ENCODE measurements around the gene TTPAL. TPM values are rescaled to one million over a fixed set of nuclear protein-coding genes. Genes with fewer than 3 reads are reported as not detected.

Gene TTPAL
- total and polyA plus RNA-seq, 10 of the 15 experiments (the other 5 are each of a cell fraction or from before 2014, with no cell fraction given): 4.0 to 24.0 (median 9.3) TPM

DNA sequence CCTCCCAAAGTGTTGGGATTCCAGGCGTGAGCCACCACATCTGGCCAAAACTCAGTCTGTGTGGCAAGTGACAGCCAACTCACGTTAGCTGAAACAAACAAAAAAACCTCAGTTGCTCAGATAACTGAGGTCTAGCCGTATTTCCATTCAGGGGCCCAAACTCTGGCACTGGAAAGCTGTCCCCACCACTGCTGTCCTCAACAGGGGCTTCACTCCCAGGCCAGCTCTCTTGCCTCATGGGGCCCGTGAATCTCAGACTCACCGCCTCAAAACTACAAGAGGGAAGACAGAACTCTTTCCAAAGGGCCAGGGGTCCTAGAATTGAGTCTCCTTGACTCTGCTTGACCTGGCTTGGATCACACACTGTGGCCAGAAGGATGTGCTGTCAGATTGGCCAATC, 7.4 kb downstream of the TTPAL start:
- RAD21 ChIA-PET (ENCODE audit: unreplicated experiment): no interaction called here
- H3K4me2 ChIP-seq (ENCODE audit: control insufficient read depth, insufficient read depth): no peak overlapping the region
- H2AFZ ChIP-seq (ENCODE audit: control insufficient read depth, low read depth, low read length): no peak overlapping the region
- H3K36me3 ChIP-seq (ENCODE audit: control insufficient read depth in 2 of 2, insufficient read depth in 2 of 2, low read length in 1 of 2): peaks cover 0 to 12% of the 10 kb centered on the region in 2 experiments; a peak in 3 of 4 replicates
- no peaks in the 10 kb centered on the region for H3K4me1 ChIP-seq (ENCODE audit: control insufficient read depth, insufficient read depth, low read length)
- CTCF ChIA-PET: interaction anchor here (1.0 kb wide), 1 partner anchor 39 kb away, joined by 4 read pairs; the partner anchor contains the start of gene SERINC3
- FAIRE-seq: no peak
- H3K79me2 ChIP-seq (ENCODE audit: control insufficient read depth, insufficient read depth, low read length): no peaks in the 10 kb centered on the region; the same call in 1 of the 2 replicates
- POLR2A ChIA-PET: no interaction called here
- TF ChIP-seq KAT2A (conservative IDR thresholded peaks at IDR 0.05; ENCODE audit: control insufficient read depth, low read depth, low read length) (no peak), ZSCAN29 (IDR thresholded peaks at IDR 0.05) (no peak), GATAD2B (conservative IDR thresholded peaks at IDR 0.05; ENCODE audit: low read depth) (no peak), ZNF622 (IDR thresholded peaks at IDR 0.05) (no peak), NFYB (IDR thresholded peaks at IDR 0.05; ENCODE audit: insufficient read depth, low read depth, low read length) (no peak), CBX5 (IDR thresholded peaks at IDR 0.05; ENCODE audit: low read depth) (no peak), ZNF24 (IDR thresholded peaks at IDR 0.05) (no peak), TBL1XR1 (IDR thresholded peaks at IDR 0.05; ENCODE audit: low read depth, low read length) (no peak), TCF3 (IDR thresholded peaks at IDR 0.05; ENCODE audit: borderline replicate concordance, insufficient read depth, low read depth, low read length) (no peak), WRNIP1 (IDR thresholded peaks at IDR 0.05; ENCODE audit: borderline replicate concordance, low read depth, low read length) (no peak), SMC3 (IDR thresholded peaks at IDR 0.05; ENCODE audit: borderline replicate concordance, low read length) (no peak)
- TF ChIP-seq, protein P1, sequence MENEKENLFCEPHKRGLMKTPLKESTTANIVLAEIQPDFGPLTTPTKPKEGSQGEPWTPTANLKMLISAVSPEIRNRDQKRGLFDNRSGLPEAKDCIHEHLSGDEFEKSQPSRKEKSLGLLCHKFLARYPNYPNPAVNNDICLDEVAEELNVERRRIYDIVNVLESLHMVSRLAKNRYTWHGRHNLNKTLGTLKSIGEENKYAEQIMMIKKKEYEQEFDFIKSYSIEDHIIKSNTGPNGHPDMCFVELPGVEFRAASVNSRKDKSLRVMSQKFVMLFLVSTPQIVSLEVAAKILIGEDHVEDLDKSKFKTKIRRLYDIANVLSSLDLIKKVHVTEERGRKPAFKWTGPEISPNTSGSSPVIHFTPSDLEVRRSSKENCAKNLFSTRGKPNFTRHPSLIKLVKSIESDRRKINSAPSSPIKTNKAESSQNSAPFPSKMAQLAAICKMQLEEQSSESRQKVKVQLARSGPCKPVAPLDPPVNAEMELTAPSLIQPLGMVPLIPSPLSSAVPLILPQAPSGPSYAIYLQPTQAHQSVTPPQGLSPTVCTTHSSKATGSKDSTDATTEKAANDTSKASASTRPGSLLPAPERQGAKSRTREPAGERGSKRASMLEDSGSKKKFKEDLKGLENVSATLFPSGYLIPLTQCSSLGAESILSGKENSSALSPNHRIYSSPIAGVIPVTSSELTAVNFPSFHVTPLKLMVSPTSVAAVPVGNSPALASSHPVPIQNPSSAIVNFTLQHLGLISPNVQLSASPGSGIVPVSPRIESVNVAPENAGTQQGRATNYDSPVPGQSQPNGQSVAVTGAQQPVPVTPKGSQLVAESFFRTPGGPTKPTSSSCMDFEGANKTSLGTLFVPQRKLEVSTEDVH (IDR thresholded peaks at IDR 0.05; ENCODE audit: low read depth, partially characterized antibody): no peak
- TF ChIP-seq, protein P2, sequence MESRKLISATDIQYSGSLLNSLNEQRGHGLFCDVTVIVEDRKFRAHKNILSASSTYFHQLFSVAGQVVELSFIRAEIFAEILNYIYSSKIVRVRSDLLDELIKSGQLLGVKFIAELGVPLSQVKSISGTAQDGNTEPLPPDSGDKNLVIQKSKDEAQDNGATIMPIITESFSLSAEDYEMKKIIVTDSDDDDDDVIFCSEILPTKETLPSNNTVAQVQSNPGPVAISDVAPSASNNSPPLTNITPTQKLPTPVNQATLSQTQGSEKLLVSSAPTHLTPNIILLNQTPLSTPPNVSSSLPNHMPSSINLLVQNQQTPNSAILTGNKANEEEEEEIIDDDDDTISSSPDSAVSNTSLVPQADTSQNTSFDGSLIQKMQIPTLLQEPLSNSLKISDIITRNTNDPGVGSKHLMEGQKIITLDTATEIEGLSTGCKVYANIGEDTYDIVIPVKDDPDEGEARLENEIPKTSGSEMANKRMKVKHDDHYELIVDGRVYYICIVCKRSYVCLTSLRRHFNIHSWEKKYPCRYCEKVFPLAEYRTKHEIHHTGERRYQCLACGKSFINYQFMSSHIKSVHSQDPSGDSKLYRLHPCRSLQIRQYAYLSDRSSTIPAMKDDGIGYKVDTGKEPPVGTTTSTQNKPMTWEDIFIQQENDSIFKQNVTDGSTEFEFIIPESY (IDR thresholded peaks at IDR 0.05): no peak
- intact Hi-C loops (cut with micrococcal nuclease; ENCODE audit: unreplicated experiment): no loop called here
- WGBS (ENCODE audit: insufficient coverage, insufficient replicate concordance, low lambda C conversion rate, missing lambda C conversion rate): 91% methylated on average over 5 of the region's 5 CpGs
- no peak for DNase-seq (ENCODE audit: low read depth, low spot score)
- no peaks in the 10 kb centered on the region for H3K27me3 ChIP-seq (replicated peaks in 1 of 2; ENCODE audit: control insufficient read depth in 2 of 2, insufficient read depth in 2 of 2, low read length in 1 of 2)
- no peak overlapping the region for H3K9ac ChIP-seq (ENCODE audit: control insufficient read depth, insufficient read depth, low read length)
- no peaks in the 10 kb centered on the region for H4K20me1 ChIP-seq (ENCODE audit: control insufficient read depth, insufficient read depth)
- no peaks in the 10 kb centered on the region for H3K9me3 ChIP-seq (replicated peaks; ENCODE audit: control insufficient read depth, insufficient read depth, low read length)
- H3K27ac ChIP-seq (ENCODE audit: control insufficient read depth, insufficient read depth): no peak overlapping the region
- H3K4me3 ChIP-seq: no peak overlapping the region
- no peak for ATAC-seq
- SMC1A ChIA-PET (ENCODE audit: uncharacterized antibody, unreplicated experiment): interaction anchor here (1.1 kb wide), 1 partner anchor 96 kb away, joined by 3 read pairs; no protein-coding TSS in a partner anchor
- in situ Hi-C loops (cut with MboI): no loop called here
- BruUV-seq (replicated peaks): no TSS peak

Measured in GM12878 (cell line).